Measurements from ENCODE around the gene SP1. TPM values are rescaled to one million over a fixed set of nuclear protein-coding genes. Genes with fewer than 3 reads are reported as not detected.

SP1 gene
- total RNA-seq, 1 experiment from 2014 or later, result 76.8 TPM

DNA sequence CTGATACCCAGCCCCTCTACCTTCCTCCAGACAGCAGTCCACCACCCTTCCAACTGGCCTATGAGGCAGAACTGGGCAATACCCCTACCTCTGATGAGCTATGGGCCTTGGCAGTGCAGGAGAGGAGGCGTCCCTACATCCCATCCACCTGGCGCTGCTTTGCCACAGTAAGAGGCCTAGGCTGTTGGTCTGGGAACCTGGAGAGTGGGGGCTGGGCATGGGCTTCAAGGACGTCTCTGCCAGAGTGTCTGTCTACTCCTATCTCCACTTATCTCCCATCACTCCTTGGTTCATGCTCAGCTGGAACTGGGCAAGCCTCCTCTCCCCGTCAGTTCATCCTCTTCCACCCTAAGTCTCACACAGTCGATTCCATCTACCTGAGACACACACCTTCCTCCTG is 50.1 kb downstream of the SP1 start:
- WGBS (ENCODE audit: extremely low coverage, insufficient read length, low lambda C conversion rate), result no CpG with 5 or more reads among the region's 5 CpGs
- no peak overlapping the region for H2BK20ac ChIP-seq (ENCODE audit: low read depth, low read length, poor library complexity, severe bottlenecking)
- no peaks in the 10 kb centered on the region for H3K23me2 ChIP-seq (ENCODE audit: insufficient read length, low read depth, low read length, poor library complexity, severe bottlenecking)
- no peaks in the 10 kb centered on the region for H4K20me1 ChIP-seq (ENCODE audit: control insufficient read depth, insufficient read depth, insufficient read length)
- H3K27me3 ChIP-seq (ENCODE audit: insufficient read depth, low read length), result no peaks in the 10 kb centered on the region
- H2AK5ac ChIP-seq (ENCODE audit: insufficient read length, low read length), result no peak overlapping the region
- H2AFZ ChIP-seq (ENCODE audit: low read length), result no peak overlapping the region
- H3K27ac Mint-ChIP-seq, result no peak overlapping the region
- no peak overlapping the region for H2BK12ac ChIP-seq (ENCODE audit: insufficient read length, low read depth, low read length)
- H2BK5ac ChIP-seq (ENCODE audit: insufficient read length, low read length), result no peak overlapping the region
- no peak overlapping the region for H4K8ac ChIP-seq (replicated peaks; ENCODE audit: insufficient read length, low read depth, low read length)
- no peak overlapping the region for H3T11ph ChIP-seq (ENCODE audit: low read length)
- DNase-seq, result no peak
- no peaks in the 10 kb centered on the region for H3K9me3 ChIP-seq (ENCODE audit: control insufficient read depth, low read depth, low read length)
- H4K5ac ChIP-seq (ENCODE audit: insufficient read length, low read depth, low read length), result no peak overlapping the region
- H3K4me3 Mint-ChIP-seq, result no peak overlapping the region
- no peak overlapping the region for H2BK15ac ChIP-seq (ENCODE audit: low read depth, low read length)
- no peaks in the 10 kb centered on the region for H3K4me1 ChIP-seq (ENCODE audit: insufficient read depth, low read length)
- no peaks in the 10 kb centered on the region for H3K36me3 Mint-ChIP-seq (ENCODE audit: insufficient read depth in 1 of 3, low read depth in 3 of 3)
- TF ChIP-seq, protein P1, sequence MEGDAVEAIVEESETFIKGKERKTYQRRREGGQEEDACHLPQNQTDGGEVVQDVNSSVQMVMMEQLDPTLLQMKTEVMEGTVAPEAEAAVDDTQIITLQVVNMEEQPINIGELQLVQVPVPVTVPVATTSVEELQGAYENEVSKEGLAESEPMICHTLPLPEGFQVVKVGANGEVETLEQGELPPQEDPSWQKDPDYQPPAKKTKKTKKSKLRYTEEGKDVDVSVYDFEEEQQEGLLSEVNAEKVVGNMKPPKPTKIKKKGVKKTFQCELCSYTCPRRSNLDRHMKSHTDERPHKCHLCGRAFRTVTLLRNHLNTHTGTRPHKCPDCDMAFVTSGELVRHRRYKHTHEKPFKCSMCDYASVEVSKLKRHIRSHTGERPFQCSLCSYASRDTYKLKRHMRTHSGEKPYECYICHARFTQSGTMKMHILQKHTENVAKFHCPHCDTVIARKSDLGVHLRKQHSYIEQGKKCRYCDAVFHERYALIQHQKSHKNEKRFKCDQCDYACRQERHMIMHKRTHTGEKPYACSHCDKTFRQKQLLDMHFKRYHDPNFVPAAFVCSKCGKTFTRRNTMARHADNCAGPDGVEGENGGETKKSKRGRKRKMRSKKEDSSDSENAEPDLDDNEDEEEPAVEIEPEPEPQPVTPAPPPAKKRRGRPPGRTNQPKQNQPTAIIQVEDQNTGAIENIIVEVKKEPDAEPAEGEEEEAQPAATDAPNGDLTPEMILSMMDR (conservative IDR thresholded peaks at IDR 0.05), result no peak
- H3K27me3 Mint-ChIP-seq (ENCODE audit: low read depth), result peaks cover 3% of the 10 kb centered on the region
- H3K56ac ChIP-seq (ENCODE audit: insufficient read length, low read depth, low read length), result no peak overlapping the region
- no peak overlapping the region for H3K27ac ChIP-seq (ENCODE audit: insufficient read length, low read depth, low read length)
- no peak overlapping the region for H3K14ac ChIP-seq (ENCODE audit: insufficient read depth, low read length)
- H3K4ac ChIP-seq (ENCODE audit: low read depth, low read length), result no peak overlapping the region
- H3K9ac ChIP-seq (ENCODE audit: extremely low read depth, insufficient read length, low read length), result no peak overlapping the region
- H3K4me1 Mint-ChIP-seq, result peaks cover 2% of the 10 kb centered on the region in 2 experiments; a peak in 1 of 4 replicates
- no peak overlapping the region for H2BK120ac ChIP-seq (ENCODE audit: low read depth, low read length, poor library complexity, severe bottlenecking)
- no peak overlapping the region for H3K18ac ChIP-seq (ENCODE audit: insufficient read length, low read depth, low read length)
- H3K4me2 ChIP-seq (ENCODE audit: insufficient read depth, insufficient read length, low read length), result no peak overlapping the region
- no peak overlapping the region for H4K91ac ChIP-seq (ENCODE audit: insufficient read length, low read depth, low read length)
- no peaks in the 10 kb centered on the region for H3K79me1 ChIP-seq (ENCODE audit: insufficient read depth, low read depth, low read length, poor library complexity, severe bottlenecking)
- no peaks in the 10 kb centered on the region for H3K9me3 Mint-ChIP-seq
- H3K79me2 ChIP-seq (ENCODE audit: insufficient read depth, low read length), result no peaks in the 10 kb centered on the region
- H3K23ac ChIP-seq (ENCODE audit: insufficient read length, low read depth, low read length), result no peak overlapping the region

All from H9 (cell line).